Neuronal stem cell (in vitro differentiated cells): ENCODE results near the gene NCL.

Experiments
- DNase-seq: peaks from one replicate; pipeline ENCODE4 v3.0.0-alpha.2; 2013; ENCODE audit warnings: low spot score
- H2AFZ ChIP-seq: one replicate; pipeline ENCODE4 v1.6.1; 2013; ENCODE audit warnings: mild to moderate bottlenecking, low read length, inconsistent platforms
- H2AK5ac ChIP-seq: 2 replicates; pipeline ENCODE4 v1.6.1; 2013; ENCODE audit warnings: low read depth, mild to moderate bottlenecking, inconsistent platforms, low read length, moderate library complexity, mixed read lengths
- H2BK120ac ChIP-seq: 2 replicates; pipeline ENCODE4 v1.6.1; 2013; ENCODE audit warnings: low read depth, mild to moderate bottlenecking, inconsistent platforms, low read length, moderate library complexity, mixed read lengths
- H2BK12ac ChIP-seq: one replicate; pipeline ENCODE4 v1.6.1; 2013; ENCODE audit warnings: low read length, inconsistent platforms
- H2BK15ac ChIP-seq: 2 replicates; pipeline ENCODE4 v1.6.1; 2013; ENCODE audit warnings: mild to moderate bottlenecking, low read length, inconsistent platforms, mixed read lengths
- H2BK5ac ChIP-seq: one replicate; pipeline ENCODE4 v1.6.1; 2013; ENCODE audit warnings: inconsistent platforms, mild to moderate bottlenecking, low read length, moderate library complexity
- H3K14ac ChIP-seq: one replicate; pipeline ENCODE4 v1.6.1; 2013; ENCODE audit warnings: low read length, inconsistent platforms
- H3K18ac ChIP-seq: 2 replicates; pipeline ENCODE4 v1.6.1; 2013; ENCODE audit warnings: low read length, inconsistent platforms
- H3K23ac ChIP-seq: 2 replicates; pipeline ENCODE4 v1.6.1; 2013; ENCODE audit warnings: low read depth, mild to moderate bottlenecking, mixed read lengths, low read length, inconsistent platforms; ENCODE audit not compliant: poor library complexity
- H3K27ac ChIP-seq: replicated peaks from 3 replicates; pipeline ENCODE4 v1.5.1; 2013; ENCODE audit warnings: low read length, inconsistent platforms
- H3K27me3 ChIP-seq, 3 experiments: 2 replicates each; pipeline ENCODE4 v1.6.1; 2013; ENCODE audit warnings: low read length in 3 of 3, mild to moderate bottlenecking in 2 of 3, inconsistent platforms in 1 of 3, low read depth in 1 of 3, mixed read lengths in 1 of 3, moderate library complexity in 1 of 3; ENCODE audit not compliant: control insufficient read depth in 3 of 3, insufficient read depth in 3 of 3
- H3K36me3 ChIP-seq, 2 donors: replicated peaks in 1 of 2; 2 replicates each; pipeline ENCODE4 v1.6.1; 2013; ENCODE audit warnings: low read length in 2 of 2; ENCODE audit not compliant: control insufficient read depth in 2 of 2, insufficient read depth in 2 of 2
- H3K4ac ChIP-seq: 2 replicates; pipeline ENCODE4 v1.6.1; 2013; ENCODE audit warnings: inconsistent platforms, mild to moderate bottlenecking, low read length, moderate library complexity
- H3K4me1 ChIP-seq, 2 donors: 1 replicate in 1 of 2; 2 replicates in 1 of 2; pipeline ENCODE4 v1.6.1; 2013; ENCODE audit warnings: low read length in 2 of 2, low read depth in 1 of 2; ENCODE audit not compliant: control insufficient read depth in 2 of 2, insufficient read depth in 1 of 2
- H3K4me2 ChIP-seq: one replicate; pipeline ENCODE4 v1.6.1; 2013; ENCODE audit warnings: mild to moderate bottlenecking, low read length, inconsistent platforms; ENCODE audit not compliant: insufficient read depth, poor library complexity, severe bottlenecking
- H3K4me3 ChIP-seq, 2 donors: 2 replicates each; pipeline ENCODE4 v1.5.1; 2013; ENCODE audit warnings: low read length in 2 of 2, mild to moderate bottlenecking in 2 of 2, inconsistent platforms in 1 of 2, moderate library complexity in 1 of 2
- H3K79me1 ChIP-seq: one replicate; pipeline ENCODE4 v1.6.1; 2013; ENCODE audit warnings: low read depth, mild to moderate bottlenecking, inconsistent platforms, low read length, moderate library complexity
- H3K9ac ChIP-seq: one replicate; pipeline ENCODE4 v1.6.1; 2013; ENCODE audit warnings: mild to moderate bottlenecking, low read depth, low read length, inconsistent platforms; ENCODE audit not compliant: poor library complexity
- H3K9me3 ChIP-seq, 2 donors: replicated peaks in 1 of 2; 2 replicates each; pipeline versions ENCODE3 to v1.6.1; 2013; ENCODE audit warnings: low read length in 2 of 2, mild to moderate bottlenecking in 2 of 2, inconsistent platforms in 1 of 2, low read depth in 1 of 2, mixed read lengths in 1 of 2, moderate library complexity in 1 of 2; ENCODE audit not compliant: control insufficient read depth in 2 of 2, insufficient read depth in 1 of 2
- H4K8ac ChIP-seq: one replicate; pipeline ENCODE4 v1.6.1; 2013; ENCODE audit warnings: low read depth, mild to moderate bottlenecking, inconsistent platforms, low read length, moderate library complexity
- H4K91ac ChIP-seq: one replicate; pipeline ENCODE4 v1.6.1; 2013; ENCODE audit warnings: low read length, low read depth, mild to moderate bottlenecking, inconsistent platforms; ENCODE audit not compliant: poor library complexity
- WGBS, 2 donors: extraction: QIAGEN DNeasy Blood & Tissue Kit; methylation state at CpG; one replicate each; pipeline ENCODE4 v1.1.7; 2013; ENCODE audit warnings: missing lambda C conversion rate in 2 of 2, mixed read lengths in 1 of 2; ENCODE audit not compliant: insufficient read length in 2 of 2, insufficient replicate concordance in 1 of 2; ENCODE audit errors: extremely low coverage in 2 of 2; 5-methylcytosine and 5-hydroxymethylcytosine counted together

Gene NCL

DNA sequence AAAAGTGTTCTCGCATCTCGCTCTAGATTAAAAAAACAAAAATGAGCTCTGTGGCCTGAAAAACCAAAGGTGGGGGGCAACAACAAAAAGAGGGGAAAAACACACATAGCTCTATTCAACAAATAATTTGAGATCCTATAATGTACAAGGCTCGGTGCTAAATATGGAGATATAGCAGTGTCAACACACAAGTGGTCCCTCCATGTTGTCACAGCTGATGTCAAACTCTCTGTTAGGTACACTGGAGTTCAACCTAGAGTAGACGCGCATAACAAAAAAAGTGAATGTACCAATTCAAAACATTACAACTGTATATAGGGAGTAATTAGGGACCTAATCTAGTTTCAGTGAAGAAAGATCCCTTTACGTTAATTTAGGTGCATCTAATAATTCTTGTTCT lies 5.9 kb downstream of the NCL start:
- Histone ChIP-seq H3K9me3 (no peaks in the 10 kb centered on the region), H3K4me3 (no peak overlapping the region), H2BK120ac (no peak overlapping the region), H3K36me3 (peaks cover 70 to 100% of the 10 kb centered on the region in 2 donors), H3K4ac (no peak overlapping the region), H3K18ac (no peak overlapping the region), H3K14ac (no peak overlapping the region), H2BK5ac (no peak overlapping the region), H2AFZ (no peak overlapping the region), H3K23ac (no peak overlapping the region), H2AK5ac (no peak overlapping the region), H3K9ac (no peak overlapping the region), H2BK15ac (no peak overlapping the region), H3K4me1 (peaks cover 9% of the 10 kb centered on the region in 2 donors), H3K79me1 (peaks cover 2% of the 10 kb centered on the region), H4K8ac (no peak overlapping the region), H3K27ac (no peak overlapping the region), H3K4me2 (no peak overlapping the region), H3K27me3 (no peaks in the 10 kb centered on the region), H4K91ac (no peak overlapping the region), H2BK12ac (no peak overlapping the region)
- WGBS, 2 donors, result no CpG with 5 or more reads among the region's 6 CpGs
- no peak for DNase-seq

- Histone ChIP-seq H3K27ac (no peak overlapping the region), H3K4me1 (peaks cover 3 to 10% of the 10 kb centered on the region in 2 donors), H2BK12ac (no peak overlapping the region), H4K8ac (no peak overlapping the region), H2AK5ac (no peak overlapping the region), H3K36me3 (peaks cover 63 to 93% of the 10 kb centered on the region in 2 donors), H3K27me3 (no peaks in the 10 kb centered on the region), H3K9me3 (no peaks in the 10 kb centered on the region), H4K91ac (no peak overlapping the region), H3K4me2 (no peak overlapping the region), H3K14ac (no peak overlapping the region), H2BK15ac (no peak overlapping the region), H3K18ac (no peak overlapping the region), H2BK5ac (no peak overlapping the region), H2BK120ac (no peak overlapping the region), H3K4me3 (no peak overlapping the region), H2AFZ (no peak overlapping the region), H3K79me1 (peaks cover 2% of the 10 kb centered on the region), H3K23ac (no peak overlapping the region), H3K4ac (no peak overlapping the region), H3K9ac (no peak overlapping the region)
- WGBS, 2 donors, result no CpG with 5 or more reads among the region's 4 CpGs
- no peak for DNase-seq
Measured at GRCh38 chr2:231457101-231457500, 7.2 kb downstream of the NCL start.

DNA sequence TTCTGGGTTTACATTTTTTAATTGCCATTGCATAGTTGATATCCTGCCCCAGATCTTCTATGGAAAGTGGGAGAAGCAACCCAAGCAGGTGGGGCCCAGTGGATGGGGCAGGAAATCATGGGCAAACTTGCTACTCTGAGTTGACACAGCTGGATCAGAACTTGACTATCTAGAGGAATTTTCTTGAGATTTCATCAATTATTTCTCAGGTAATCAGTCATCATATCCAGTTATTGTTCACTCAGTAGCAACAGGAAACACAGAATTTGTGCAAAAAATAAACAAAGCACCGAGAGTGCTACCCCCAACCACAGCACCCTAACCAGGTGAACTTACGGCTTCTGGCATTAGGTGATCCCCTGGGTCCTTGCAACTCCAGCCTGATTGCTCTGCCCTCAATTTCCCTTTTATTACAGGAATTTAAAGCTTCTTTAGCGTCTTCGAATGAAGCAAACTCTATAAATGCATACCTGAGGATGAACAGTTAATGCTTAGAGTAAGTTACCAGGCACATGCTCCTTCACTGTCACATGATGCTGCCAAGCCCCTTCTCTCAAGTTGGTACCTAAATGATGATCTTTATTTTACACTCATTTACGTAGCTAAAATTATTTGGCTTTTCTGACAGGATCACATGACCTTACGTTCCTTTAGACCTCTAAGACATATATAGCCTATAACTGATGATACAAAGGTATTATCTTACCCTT lies 7.8 kb downstream of the NCL start:
- no peak overlapping the region for H3K4me3 ChIP-seq
- H3K18ac ChIP-seq, result no peak overlapping the region
- no peak overlapping the region for H4K8ac ChIP-seq
- no peak overlapping the region for H3K27ac ChIP-seq
- no peak for DNase-seq
- H2AFZ ChIP-seq, result no peak overlapping the region
- no peaks in the 10 kb centered on the region for H3K79me1 ChIP-seq
- H2BK5ac ChIP-seq, result no peak overlapping the region
- H2BK120ac ChIP-seq, result no peak overlapping the region
- peaks cover under 1 to 10% of the 10 kb centered on the region in 2 donors for H3K4me1 ChIP-seq
- H3K36me3 ChIP-seq, result peaks cover 59 to 90% of the 10 kb centered on the region in 2 donors
- no peaks in the 10 kb centered on the region for H3K9me3 ChIP-seq
- no peak overlapping the region for H3K23ac ChIP-seq
- no peak overlapping the region for H3K14ac ChIP-seq
- H3K4me2 ChIP-seq, result no peak overlapping the region
- no peak overlapping the region for H2BK15ac ChIP-seq
- no peak overlapping the region for H3K4ac ChIP-seq
- no peak overlapping the region for H2BK12ac ChIP-seq
- no peak overlapping the region for H4K91ac ChIP-seq
- no peak overlapping the region for H3K9ac ChIP-seq
- no peak overlapping the region for H2AK5ac ChIP-seq
- WGBS, 2 donors, result no CpG with 5 or more reads among the region's 6 CpGs
- H3K27me3 ChIP-seq, result no peaks in the 10 kb centered on the region

- Histone ChIP-seq H3K14ac (no peak overlapping the region), H2BK15ac (no peak overlapping the region), H2BK120ac (no peak overlapping the region), H4K91ac (no peak overlapping the region), H3K4me3 (no peak overlapping the region), H3K27ac (no peak overlapping the region), H3K9ac (no peak overlapping the region), H3K4me2 (no peak overlapping the region), H3K36me3 (peaks cover 57 to 86% of the 10 kb centered on the region in 2 donors), H3K4ac (no peak overlapping the region), H2BK5ac (no peak overlapping the region), H2BK12ac (no peak overlapping the region), H2AK5ac (no peak overlapping the region), H4K8ac (no peak overlapping the region), H3K27me3 (no peaks in the 10 kb centered on the region), H3K4me1 (peaks cover 0 to 10% of the 10 kb centered on the region in 2 donors), H3K18ac (no peak overlapping the region), H3K23ac (no peak overlapping the region), H3K9me3 (no peaks in the 10 kb centered on the region), H2AFZ (no peak overlapping the region), H3K79me1 (no peaks in the 10 kb centered on the region)
- DNase-seq, result no peak
- no CpG with 5 or more reads among the region's 6 CpGs for WGBS, 2 donors
Measured at GRCh38 chr2:231455890-231456289, 8.4 kb downstream of the NCL start.
